GM21723 (cell line): ENCODE measurements around the gene YWHAH.

ENCODE experiments used
- ATAC-seq: cut with Tn5 transposase; IDR thresholded peaks from one replicate; pipeline ENCODE4 v1.9.1; 2021; ENCODE audit warnings: mild to moderate bottlenecking, moderate library complexity; ENCODE audit not compliant: unreplicated experiment

Gene YWHAH

GRCh38 chr22:31922534-31922933 lies 21.8 kb upstream of the YWHAH start:
- ATAC-seq = no peak

- ATAC-seq = no peak
Measured at GRCh38 chr22:31923136-31923535, 21.2 kb upstream of the YWHAH start.

GRCh38 chr22:31923747-31924146 lies 20.6 kb upstream of the YWHAH start:
- no peak for ATAC-seq

- ATAC-seq = no peak
Measured at GRCh38 chr22:31925056-31925455, 19.3 kb upstream of the YWHAH start.

- no peak for ATAC-seq
Measured at GRCh38 chr22:31926024-31926423, 18.3 kb upstream of the YWHAH start.

GRCh38 chr22:31926969-31927368 lies 17.4 kb upstream of the YWHAH start:
- no peak for ATAC-seq

GRCh38 chr22:31927562-31927961 lies 16.8 kb upstream of the YWHAH start:
- no peak for ATAC-seq

GRCh38 chr22:31929167-31929930 lies 15.0 kb upstream of the YWHAH start:
- ATAC-seq = no peak

- ATAC-seq = no peak
Measured at GRCh38 chr22:31932863-31933262, 11.5 kb upstream of the YWHAH start.

GRCh38 chr22:31933406-31933805 lies 10.9 kb upstream of the YWHAH start:
- ATAC-seq = no peak

- no peak for ATAC-seq
Measured at GRCh38 chr22:31933816-31934482, 10.4 kb upstream of the YWHAH start.

- no peak for ATAC-seq
Measured at GRCh38 chr22:31935961-31936635, 8.2 kb upstream of the YWHAH start.

- ATAC-seq = no peak
Measured at GRCh38 chr22:31937341-31937740, 7.0 kb upstream of the YWHAH start.

- no peak for ATAC-seq
Measured at GRCh38 chr22:31938296-31938695, 6.0 kb upstream of the YWHAH start.

- ATAC-seq = no peak
Measured at GRCh38 chr22:31940506-31940905, 3.8 kb upstream of the YWHAH start.

GRCh38 chr22:31942091-31942490 lies 2.2 kb upstream of the YWHAH start:
- ATAC-seq = no peak

GRCh38 chr22:31943206-31943977 lies 943 bp upstream of the YWHAH start:
- no peak for ATAC-seq

GRCh38 chr22:31944700-31945442 lies 536 bp downstream of the YWHAH start:
- ATAC-seq = peak; percentile 30

GRCh38 chr22:31945443-31945855 lies 1.1 kb downstream of the YWHAH start:
- no peak for ATAC-seq

GRCh38 chr22:31945971-31946680 lies 1.8 kb downstream of the YWHAH start:
- ATAC-seq = no peak
